Activated CD4-positive, alpha-beta T cell treated with anti-CD3 and anti-CD28 coated beads, Interleukin-2, amount 50 U/mL, for 24 hours (primary cell): ENCODE measurements around the gene CLEC11A.

Experiments used
- DNase-seq, 2 donors: peaks; one replicate each; pipeline ENCODE4 v3.0.0-alpha.2; 2020; ENCODE audit warnings: low read depth in 1 of 2, low spot score in 1 of 2

The CLEC11A gene

DNA sequence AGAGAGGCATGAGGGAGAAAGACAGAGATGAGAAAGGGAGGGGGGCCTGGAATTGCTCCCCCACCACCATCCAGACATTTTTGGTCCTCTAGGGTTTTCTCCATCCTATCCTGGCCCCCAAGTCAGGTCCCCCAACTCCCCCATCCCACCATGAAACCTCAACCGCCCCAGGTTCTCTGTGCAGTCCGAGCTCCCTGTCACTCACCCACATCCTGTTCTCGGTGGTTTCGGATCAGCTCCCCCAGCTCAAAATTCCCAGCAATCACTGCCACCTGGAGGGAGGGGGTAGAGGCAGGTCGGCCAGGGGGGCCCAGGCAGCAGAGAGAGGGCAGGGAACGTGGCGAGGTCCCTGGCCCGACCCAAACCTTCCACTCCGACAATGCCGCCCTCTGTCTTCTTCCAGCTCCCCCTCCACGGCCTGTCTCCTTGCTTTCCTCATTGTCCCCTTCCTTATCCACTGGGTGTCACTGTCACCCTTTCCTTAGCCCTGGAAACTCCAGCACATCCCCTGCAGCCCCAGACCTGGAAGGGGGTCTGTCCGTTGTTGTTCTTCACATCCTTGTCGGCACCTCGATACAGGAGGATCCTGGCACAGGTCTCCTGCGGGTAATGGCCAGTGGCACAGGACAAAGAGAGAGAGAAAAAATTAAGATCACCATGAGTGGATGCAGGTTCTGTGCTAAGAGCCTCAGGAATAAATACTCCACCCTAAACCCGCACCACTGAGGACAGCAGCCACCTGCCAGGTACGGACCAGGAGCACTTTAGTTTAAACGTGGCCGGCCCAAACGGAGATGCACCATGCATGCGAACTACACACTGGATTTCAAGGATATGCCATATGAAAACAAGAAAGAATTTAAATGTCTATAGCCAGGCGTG lies 19.0 kb upstream of the CLEC11A start:
- DNase-seq: no peak

DNA sequence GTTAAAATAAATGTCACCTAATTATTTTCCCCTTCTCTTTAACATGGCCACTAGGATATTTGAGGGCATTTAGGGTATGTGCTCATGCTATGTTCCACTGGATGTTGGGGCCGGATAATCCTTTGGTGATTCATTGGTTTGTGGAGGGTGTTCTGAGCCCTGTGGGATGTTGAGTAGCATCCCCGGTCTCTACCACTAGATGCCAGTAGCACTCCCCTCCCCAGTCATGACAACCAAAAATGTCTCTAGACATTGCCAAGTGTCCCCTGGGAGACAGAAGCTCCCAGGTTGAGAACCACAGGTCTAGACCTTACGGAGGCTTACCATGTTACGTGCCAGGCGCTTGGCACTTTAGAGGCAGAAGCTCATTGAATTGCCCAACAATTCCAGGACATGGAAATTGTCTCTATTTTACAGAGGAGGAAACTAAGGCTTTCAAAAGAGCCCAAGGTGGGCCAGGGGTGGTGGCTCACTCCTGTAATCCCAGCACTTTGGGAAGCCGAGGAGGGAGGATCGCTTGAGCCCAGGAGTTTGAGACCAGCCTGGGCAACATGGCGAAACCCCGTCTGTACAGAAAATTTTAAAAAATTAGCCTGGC lies 17.6 kb upstream of the CLEC11A start:
- no peak for DNase-seq

DNA sequence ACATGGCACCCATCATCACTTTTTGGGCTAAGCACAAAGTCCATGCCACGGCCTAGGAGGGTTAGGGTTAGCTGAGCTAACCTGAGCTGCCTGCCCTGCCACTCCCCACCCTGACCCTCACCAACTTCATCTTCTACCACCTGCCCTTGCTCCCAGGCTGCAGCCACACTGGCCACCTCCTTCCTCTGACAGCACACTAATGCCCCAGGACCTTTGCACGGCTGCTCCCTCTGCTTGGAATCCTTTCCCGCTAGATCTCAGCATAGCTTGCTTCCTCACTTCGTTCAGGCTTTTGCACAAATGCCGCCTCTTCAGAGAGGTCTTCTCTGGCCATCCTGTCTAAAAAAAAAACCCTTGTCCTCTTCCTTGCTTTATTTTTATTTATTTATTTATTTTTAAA lies 16.8 kb upstream of the CLEC11A start:
- no peak for DNase-seq

DNA sequence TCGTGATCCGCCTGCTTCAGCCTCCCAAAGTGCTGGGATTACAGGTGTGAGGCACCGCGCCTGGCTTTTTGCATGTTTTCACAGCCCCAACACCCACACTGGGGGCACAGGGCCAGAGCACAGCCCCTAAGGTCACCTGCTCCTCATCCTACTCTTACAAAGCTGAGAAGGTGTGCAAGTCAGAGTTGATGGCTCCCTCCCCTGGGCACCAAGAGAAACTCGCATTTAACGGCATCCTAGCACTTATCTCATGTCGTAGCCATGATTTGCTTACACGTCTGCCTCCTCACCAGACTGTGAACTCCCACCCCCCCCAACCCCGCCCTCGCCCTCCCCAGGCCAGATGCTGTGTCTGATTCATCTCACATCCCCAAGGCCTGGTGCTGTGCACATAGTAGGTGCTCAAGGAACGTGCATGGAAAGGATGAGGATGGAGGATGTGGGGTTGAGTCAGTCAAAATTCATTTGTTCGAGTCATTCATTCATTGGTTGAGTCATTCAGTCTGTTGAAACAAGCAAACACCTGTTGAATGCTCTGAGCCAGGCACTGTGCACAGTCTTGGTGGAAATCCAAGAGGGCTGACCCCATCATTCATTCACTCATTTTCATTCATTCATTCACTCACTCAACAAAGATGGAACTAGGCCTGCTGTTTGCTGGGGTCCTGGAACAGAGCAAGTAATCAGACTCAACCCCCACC lies 14.8 kb upstream of the CLEC11A start:
- no peak for DNase-seq

DNA sequence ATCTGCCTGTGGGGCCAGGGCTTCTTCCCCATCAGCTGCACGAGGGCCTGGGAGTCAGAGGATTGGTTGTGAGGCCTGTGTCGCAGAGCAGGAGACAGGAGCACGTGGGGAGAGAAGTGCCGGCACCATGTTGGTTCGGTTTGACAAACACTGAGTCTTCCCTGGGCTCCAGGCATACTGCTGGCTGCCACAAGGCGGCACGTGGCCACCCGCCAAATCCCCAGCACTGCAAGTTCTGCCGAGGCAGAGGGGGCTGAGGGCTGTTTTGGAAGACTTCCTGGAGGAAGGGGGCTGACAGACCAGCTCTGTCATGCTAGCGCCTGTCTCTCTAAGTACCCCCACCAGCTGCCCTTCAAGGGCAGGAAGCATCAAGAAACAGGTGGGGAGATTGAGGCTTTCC lies 13.1 kb upstream of the CLEC11A start:
- DNase-seq: no peak

DNA sequence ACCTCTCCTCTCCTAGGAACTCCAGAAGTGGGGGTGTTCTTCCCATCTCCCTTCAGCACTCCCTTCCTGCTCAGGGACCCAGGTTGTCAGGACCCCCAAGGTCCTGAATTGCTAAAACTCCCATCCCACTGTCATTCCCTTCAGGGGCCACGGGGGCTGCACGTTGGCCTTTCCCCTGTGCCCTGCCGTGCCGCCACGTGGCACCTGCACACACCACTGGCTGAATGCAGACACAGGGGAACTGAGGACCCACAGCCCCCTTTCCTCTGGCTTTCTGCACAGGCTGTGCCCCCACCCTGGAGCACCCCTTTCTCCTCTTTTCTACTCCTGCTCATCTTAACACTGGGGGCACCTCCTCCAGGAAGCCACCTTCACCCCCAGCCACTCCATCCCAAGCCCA lies 12.6 kb upstream of the CLEC11A start:
- no peak for DNase-seq

DNA sequence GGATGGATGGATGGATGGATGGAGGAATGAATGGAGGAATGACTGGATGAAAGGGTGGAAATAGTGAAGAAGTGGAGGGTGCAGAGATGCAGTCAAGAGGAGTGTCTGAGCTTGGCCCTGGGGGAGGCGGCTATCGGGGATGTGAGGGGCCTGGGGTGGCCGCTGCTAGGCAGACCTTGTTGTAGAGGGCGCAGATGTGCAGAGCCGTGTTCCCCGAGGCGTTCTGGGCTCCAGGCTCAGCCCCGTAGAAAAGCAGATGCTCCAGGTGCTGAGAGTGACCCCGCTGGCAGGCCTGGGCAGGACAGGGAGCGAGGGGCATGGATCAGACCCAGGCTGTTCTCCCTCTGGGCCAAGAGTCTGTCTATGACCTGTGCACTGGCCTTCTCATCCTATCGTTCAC lies 12.0 kb upstream of the CLEC11A start:
- no peak for DNase-seq

DNA sequence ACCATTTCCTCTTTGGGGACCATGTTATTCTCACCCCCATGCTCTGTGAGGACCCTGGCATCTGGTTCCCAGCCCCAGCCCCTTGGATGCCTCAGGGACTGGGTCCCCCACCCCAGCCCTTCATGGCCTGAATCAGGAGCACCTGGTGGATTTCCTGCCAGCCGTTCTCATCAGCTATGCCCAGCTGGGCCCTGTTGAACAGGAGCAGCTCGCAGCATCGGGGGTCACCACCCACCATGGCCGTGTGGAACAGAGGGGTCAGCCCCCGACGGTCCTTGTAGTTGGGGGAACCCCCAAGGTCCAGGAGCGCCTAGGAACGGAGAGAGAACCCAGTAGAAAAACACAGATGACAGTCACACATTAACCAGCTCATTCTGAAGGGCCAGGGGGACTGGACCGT lies 11.4 kb upstream of the CLEC11A start:
- DNase-seq: no peak

DNA sequence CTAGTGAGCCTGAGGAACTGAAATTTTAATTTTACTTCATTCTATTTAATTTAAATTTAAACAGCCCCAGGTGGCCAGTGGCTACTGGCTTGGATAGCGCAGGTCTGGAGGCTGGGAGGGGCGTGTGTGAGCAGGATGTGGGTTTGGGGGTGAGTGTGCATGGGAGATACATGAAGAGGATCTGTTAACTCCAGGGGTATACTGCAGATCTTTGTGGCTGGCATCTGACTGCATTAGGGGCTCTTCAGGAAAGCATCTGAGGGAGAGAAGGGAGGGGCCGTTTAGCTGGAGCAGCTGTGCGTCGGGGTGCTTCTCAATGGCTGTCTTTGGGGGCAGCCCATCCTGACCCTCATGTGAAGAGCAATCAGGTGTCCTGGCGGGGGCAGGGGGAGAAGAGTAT lies 10.3 kb upstream of the CLEC11A start:
- DNase-seq: no peak

DNA sequence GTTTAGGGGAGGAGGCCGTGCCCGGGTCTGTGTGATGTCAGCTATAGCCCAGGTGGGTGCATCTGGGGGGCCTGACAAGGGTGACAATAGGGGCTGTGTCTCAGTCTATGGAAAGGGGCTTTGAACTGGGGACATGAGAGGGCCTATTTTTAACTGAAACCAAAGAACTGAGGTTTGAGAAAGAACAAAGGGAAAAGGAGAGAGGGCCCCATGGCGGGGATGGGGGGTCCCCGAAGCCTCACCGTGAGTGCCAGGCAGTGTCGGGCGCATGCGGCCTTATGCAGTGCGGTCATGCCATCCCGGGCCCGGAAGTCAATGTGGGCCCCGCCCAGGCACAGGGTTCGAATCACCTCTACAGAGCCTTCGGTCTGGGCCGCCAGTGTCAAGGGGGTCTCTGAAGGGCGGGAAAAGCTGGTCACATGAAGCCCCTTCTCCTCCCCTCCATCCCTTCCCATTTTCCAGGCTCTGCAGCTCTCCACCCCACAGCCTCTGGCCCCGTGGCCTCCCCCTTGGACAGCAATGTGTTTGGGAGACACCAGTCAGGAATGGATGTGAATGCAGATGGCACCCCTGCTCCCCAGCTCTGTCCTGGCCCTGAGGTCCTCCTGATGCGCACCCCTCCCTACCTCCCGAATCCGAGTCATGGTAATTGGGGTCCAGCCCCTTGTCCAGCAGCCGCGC lies 9.5 kb upstream of the CLEC11A start:
- DNase-seq: no peak

DNA sequence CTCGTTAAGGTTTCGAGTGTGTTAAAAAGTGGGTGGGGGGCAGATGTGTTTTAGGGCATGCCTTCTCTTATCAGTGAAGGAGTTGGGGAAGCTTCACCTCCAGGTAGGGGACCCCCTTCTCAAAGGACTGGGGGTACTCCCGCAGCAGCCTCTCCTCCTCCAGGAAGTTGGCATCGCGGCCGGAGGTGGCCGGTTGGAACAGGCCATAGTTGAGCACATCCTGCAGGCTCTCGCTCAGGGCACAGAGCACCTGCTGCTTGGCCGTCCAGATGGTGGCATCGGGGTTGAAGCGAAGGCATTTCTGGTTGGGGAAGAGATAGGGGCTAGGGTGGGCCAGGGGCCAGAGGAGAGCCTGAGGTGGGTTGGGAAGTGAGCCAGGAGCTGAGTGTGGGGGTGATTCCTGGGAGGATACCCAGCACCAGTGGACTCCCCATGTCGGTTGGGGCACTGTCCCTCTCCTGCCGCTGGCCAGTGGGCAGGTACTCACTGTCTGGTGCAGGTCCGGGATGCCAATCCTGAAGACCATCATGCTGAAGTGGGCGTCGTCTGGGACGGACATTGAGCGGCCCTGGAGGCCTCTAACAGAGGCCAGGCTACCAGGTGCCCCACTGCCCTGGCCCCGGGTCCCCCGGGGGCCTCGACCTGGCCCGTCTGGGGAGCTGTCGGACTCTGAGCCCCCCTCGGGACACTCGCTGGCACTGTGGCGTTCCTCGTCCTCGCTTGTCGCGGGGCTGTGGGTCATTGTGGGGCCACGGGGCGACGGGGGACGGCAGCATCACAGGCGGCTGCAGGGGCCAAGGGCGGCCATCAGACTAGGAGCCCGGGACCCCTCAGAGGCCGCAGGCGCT lies 6.8 kb upstream of the CLEC11A start:
- DNase-seq: no peak

DNA sequence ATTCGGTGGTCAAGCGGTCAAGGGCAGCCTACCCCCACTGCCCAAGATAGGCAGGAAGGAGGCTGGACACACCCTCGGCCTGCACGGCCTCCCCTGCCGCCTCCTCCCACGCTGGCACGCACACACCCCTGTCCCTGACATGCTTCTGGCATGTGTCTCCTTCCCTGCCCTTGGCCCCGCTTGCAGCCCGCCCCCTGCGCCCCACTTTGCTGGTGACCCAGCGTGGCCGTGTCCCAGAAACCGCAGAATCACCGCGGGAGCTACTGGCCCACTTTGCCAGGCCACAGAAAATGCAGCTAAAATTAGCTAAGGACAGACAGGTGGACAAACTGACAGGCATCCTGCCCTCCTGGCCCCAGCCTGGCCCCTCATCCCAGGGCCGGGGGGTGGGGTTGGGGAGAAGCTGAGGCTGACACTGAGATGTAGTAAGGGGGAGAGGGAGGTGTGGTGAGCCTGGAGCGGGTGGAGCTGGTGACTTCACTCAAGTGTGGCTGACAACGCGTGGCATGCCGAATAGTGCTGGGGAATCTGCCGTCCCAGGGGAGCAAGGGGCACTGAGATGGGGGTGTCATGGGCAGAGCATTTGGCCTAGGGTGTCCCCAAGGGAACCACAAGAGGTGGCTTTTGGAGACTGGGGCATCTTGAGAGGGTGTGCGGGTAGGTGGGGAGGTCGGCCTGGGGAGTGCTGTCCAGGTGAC lies 6.0 kb upstream of the CLEC11A start:
- DNase-seq: no peak

DNA sequence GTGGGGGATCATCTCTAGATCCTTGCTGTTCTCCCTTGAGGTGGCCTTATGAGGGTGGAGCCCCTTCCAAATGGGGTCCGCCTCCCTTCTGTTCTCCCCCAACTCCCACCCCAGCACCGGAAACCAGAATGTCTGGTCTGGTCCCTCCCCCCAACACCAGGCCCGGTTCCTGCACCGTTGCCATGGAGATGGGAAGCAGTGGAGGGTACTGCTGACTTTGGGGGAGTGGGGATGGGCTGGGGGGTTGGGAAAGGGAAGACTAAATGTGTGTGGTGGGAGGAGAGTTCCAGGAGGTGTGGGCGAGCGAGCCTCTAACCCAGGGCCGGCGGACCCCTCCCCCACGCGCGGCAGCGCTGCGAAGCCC lies 5.3 kb upstream of the CLEC11A start:
- no peak for DNase-seq

DNA sequence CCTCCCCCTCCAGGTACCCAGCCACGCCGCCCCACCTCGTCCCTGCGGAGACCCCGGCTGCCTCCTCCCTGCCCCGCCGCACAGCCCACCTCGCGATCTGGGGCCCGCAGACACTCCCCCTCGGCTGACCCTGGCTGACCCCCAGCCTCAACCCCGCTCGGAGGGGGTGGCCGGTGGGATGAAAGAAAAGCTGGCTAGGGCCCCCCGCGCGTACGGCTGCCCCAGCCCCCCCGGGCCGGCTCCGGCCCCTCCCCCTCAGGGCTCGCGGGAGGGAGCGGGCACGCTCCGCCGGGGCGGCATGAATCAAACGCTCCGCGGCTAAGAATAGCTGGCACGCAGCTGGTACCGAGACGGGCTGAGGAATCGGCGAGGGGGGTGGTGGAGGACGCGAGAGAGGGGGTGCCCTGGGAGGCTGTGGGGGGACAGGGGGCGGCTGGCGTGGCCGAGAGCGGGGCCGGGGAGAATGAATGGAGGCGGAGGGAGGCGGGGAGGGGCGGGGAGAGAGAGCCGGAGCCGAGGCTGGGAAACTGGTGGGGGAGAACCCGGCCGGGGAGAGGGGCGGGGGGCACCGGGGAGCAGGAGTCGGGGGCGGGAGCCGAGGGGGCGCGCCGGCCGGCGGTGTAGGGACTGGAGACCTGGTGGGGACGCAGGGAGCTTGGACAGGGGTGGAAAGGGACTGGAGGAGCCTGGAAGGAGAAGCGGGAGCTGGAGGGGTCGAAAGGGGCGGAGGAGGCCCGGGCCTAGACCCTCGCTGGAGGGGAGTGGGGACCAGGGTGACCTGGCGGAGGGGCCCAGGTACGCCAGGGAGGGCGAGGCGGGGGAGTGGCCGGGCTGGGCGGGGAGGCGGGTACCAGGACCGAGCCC lies 4.7 kb upstream of the CLEC11A start:
- DNase-seq: no peak

DNA sequence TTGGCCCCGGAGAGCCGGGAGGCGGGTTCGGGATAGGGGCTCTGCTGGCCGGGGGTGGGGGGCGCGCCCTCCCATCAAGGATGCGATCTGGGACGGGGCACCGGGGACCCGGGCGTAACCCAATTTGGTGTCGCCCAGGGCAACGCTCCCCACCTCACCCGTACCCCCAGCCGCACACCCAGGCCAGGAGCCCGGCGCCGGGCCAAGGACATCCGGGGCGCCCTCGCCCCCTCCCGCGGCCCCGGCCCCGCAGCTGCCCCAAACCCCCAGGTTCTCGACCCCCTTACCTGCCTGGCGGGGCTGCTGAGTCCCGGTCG lies 4.1 kb upstream of the CLEC11A start:
- DNase-seq: no peak

DNA sequence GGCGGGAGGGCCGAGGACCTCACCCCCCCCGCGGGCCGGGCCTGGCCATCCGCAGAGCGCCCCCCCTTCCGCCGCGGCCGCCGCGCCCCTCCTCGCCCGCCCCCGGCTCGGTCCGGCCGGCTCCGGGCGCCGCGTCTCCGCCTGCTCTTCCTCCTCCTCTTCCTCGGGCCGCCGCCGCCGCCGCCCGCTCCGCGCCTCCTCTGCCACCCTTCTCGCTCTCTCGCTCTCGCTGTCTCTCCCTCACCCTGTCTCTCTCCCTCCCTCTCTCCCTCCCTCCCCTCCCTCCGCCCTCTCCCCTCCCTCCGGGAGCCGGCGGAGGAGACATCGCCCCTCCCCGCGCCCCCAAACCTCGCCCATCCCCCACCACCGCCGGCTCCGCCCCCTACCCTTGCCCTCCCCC lies 3.6 kb upstream of the CLEC11A start, which contains the start of gene SHANK1:
Gene SHANK1, minus strand, starts transcription at position 237 of the 400 bp plus-strand sequence. CDS start 2,883 bp downstream, outside the sequence.
- no peak for DNase-seq

DNA sequence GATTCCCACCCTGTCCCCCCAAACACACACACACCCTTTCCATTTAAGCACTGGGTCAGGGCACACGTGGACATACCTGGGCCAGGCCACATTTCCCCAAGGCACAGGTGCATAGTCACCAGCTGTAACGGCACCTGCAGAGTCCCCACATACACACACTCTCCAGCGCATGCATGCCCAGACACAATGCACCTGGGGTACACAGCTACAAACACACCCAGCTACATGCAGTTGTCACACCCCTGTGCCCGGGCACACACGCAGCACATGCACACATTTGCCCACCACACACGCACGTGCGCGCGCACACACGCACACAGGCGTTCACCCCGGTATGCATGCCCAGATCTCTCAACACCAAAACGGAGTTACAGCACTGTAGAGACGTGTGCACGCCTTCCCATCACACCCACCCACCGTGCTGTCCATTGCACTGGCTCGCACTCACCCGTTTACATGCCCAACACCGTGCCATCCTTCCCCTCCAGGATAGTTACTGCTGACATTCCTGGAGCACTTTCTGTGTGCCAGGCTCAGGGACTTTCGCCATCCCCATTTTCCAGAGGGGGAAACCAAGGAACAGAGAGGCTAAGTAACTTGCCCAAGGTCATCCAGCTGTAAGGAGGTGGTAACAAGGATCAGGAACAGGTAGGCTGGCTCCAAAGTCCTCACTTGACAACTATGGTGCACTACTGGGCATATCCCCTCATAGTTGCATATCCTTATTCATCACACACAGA lies 2.8 kb upstream of the CLEC11A start:
- no peak for DNase-seq

DNA sequence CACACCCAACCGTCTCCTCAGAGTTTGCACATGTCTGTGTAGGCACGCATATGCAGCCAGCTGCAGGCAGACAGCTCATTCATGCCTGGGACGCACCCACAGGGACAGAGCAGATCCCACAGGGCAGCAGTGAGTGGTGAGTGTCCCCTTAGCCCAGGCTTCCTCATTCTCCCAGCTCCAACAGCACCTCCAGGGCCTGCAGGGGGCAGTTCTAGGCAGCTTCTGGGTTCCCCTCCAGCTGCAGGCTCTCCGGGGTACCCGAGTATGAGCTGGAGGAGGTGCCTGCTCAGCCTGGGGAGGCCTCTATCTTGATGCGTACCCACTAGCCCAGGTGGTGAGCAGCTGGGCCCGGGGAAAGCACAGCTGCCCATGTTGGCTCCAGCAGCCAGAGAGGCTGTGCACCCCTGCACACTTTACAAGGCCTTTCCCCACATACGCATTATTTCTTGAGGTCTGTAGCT lies 2.2 kb upstream of the CLEC11A start:
- DNase-seq: no peak
